Nephron (organoid): Measurements from ENCODE around the gene ANKRD17.

Source experiments
- H3K27ac Mint-ChIP-seq, 3 experiments: 2 replicates each; pipeline ENCODE4 v1.8.0; 2020; ENCODE audit warnings: mixed read lengths in 3 of 3, mild to moderate bottlenecking in 2 of 3, moderate library complexity in 1 of 3
- H3K27me3 Mint-ChIP-seq: 2 replicates; pipeline ENCODE4 v1.8.0; 2021; ENCODE audit warnings: low read depth, mild to moderate bottlenecking, moderate library complexity, mixed read lengths
- H3K36me3 Mint-ChIP-seq: 2 replicates; pipeline ENCODE4 v1.8.0; 2020; ENCODE audit warnings: low read depth, mixed read lengths
- H3K4me1 Mint-ChIP-seq: 2 replicates; pipeline ENCODE4 v1.8.0; 2020; ENCODE audit warnings: mixed read lengths
- H3K4me3 Mint-ChIP-seq, 3 experiments: 2 replicates each; pipeline ENCODE4 v1.8.0; 2020; ENCODE audit warnings: mild to moderate bottlenecking in 3 of 3, mixed read lengths in 3 of 3, moderate library complexity in 2 of 3
- H3K9me3 Mint-ChIP-seq: 2 replicates; pipeline ENCODE4 v1.8.0; 2020; ENCODE audit warnings: mixed read lengths
- CTCF ChIP-seq, 3 experiments: fragments of 200-600 bp; sonication (generic); IDR thresholded peaks; one replicate each; pipeline ENCODE4 v1.5.0; 2021; ENCODE audit warnings: antibody characterized with exemption in 3 of 3; ENCODE audit not compliant: unreplicated experiment in 3 of 3

Gene ANKRD17

GRCh38 chr4:73068491-73069337 is 189.9 kb downstream of the ANKRD17 start:
- TF ChIP-seq CTCF (IDR thresholded peaks at IDR 0.05; ENCODE audit: unreplicated experiment in 3 of 3) = no peak
- H3K27ac Mint-ChIP-seq = peak overlapping the region; percentile 93 to 98 (median 96)
- H3K9me3 Mint-ChIP-seq = no peaks in the 10 kb centered on the region
- no peaks in the 10 kb centered on the region for H3K27me3 Mint-ChIP-seq
- peaks cover 19% of the 10 kb centered on the region for H3K4me1 Mint-ChIP-seq
- peaks cover 7% of the 10 kb centered on the region for H3K36me3 Mint-ChIP-seq
- H3K4me3 Mint-ChIP-seq = peak overlapping the region; percentile 89 to 92 (median 90)

GRCh38 chr4:73067971-73068394 is 190.6 kb downstream of the ANKRD17 start:
- Mint-ChIP-seq H3K4me3 (peak overlapping the region; percentile 89 to 92 (median 90)), H3K36me3 (peaks cover 11% of the 10 kb centered on the region), H3K27me3 (no peaks in the 10 kb centered on the region), H3K27ac (peak overlapping the region; percentile 93 to 98 (median 96)), H3K9me3 (no peaks in the 10 kb centered on the region), H3K4me1 (peaks cover 19% of the 10 kb centered on the region)
- TF ChIP-seq CTCF (IDR thresholded peaks at IDR 0.05; ENCODE audit: unreplicated experiment in 3 of 3) = no peak

GRCh38 chr4:73066928-73067327 is 191.7 kb downstream of the ANKRD17 start:
- no peak for TF ChIP-seq CTCF (IDR thresholded peaks at IDR 0.05; ENCODE audit: unreplicated experiment in 3 of 3)
- peaks cover 19% of the 10 kb centered on the region for H3K4me1 Mint-ChIP-seq
- H3K36me3 Mint-ChIP-seq = peaks cover 15% of the 10 kb centered on the region
- no peak overlapping the region for H3K27ac Mint-ChIP-seq
- H3K9me3 Mint-ChIP-seq = no peaks in the 10 kb centered on the region
- no peaks in the 10 kb centered on the region for H3K27me3 Mint-ChIP-seq
- peak overlapping the region in 2 of 3 experiments; percentile 30 to 35 for H3K4me3 Mint-ChIP-seq

- peaks cover 19% of the 10 kb centered on the region for H3K36me3 Mint-ChIP-seq
- H3K9me3 Mint-ChIP-seq = no peaks in the 10 kb centered on the region
- peak overlapping the region in 2 of 3 experiments; percentile 55 to 75 for H3K4me3 Mint-ChIP-seq
- peaks cover 19% of the 10 kb centered on the region for H3K4me1 Mint-ChIP-seq
- H3K27ac Mint-ChIP-seq = no peak overlapping the region
- H3K27me3 Mint-ChIP-seq = no peaks in the 10 kb centered on the region
- no peak for TF ChIP-seq CTCF (IDR thresholded peaks at IDR 0.05; ENCODE audit: unreplicated experiment in 3 of 3)
These were observed 192.2 kb downstream of the ANKRD17 start for GRCh38 chr4:73066445-73066844.

GRCh38 chr4:73064536-73064935 is 194.1 kb downstream of the ANKRD17 start:
- H3K36me3 Mint-ChIP-seq = peaks cover 31% of the 10 kb centered on the region
- H3K27me3 Mint-ChIP-seq = no peaks in the 10 kb centered on the region

More at GRCh38 chr4:73064536-73064935, 194.1 kb downstream of the ANKRD17 start:
- no peaks in the 10 kb centered on the region for H3K9me3 Mint-ChIP-seq
- H3K4me3 Mint-ChIP-seq = no peak overlapping the region
- no peak for TF ChIP-seq CTCF (IDR thresholded peaks at IDR 0.05; ENCODE audit: unreplicated experiment in 3 of 3)
- no peak overlapping the region for H3K27ac Mint-ChIP-seq
- H3K4me1 Mint-ChIP-seq = peaks cover 19% of the 10 kb centered on the region
